ENCODE data around the gene HBS1L.

HBS1L gene

GRCh38 chr6:135071541-135071940 is 16.9 kb upstream of the HBS1L start:
- Histone ChIP-seq H3K27me3 (ENCODE audit: low read length) (no peaks in the 10 kb centered on the region), H3K9ac (ENCODE audit: low read length) (no peak overlapping the region), H3F3A (ENCODE audit: insufficient read depth) (no peaks in the 10 kb centered on the region), H2AFZ (ENCODE audit: low read depth, low read length, severe bottlenecking) (no peak overlapping the region), H3K27ac (ENCODE audit: low read depth, low read length) (no peak overlapping the region), H4K20me1 (ENCODE audit: low read depth, low read length) (no peaks in the 10 kb centered on the region), H3K9me3 (ENCODE audit: insufficient read depth, low read length) (no peaks in the 10 kb centered on the region), H3K4me2 (ENCODE audit: low read depth, low read length, poor library complexity, severe bottlenecking) (no peak overlapping the region), H3K9me2 (replicated peaks; ENCODE audit: insufficient read depth, low read length) (no peaks in the 10 kb centered on the region), H3K36me3 (ENCODE audit: low read length) (no peaks in the 10 kb centered on the region), H3K4me3 (ENCODE audit: insufficient read depth, low read length, poor library complexity, severe bottlenecking) (no peak overlapping the region), H3K79me2 (ENCODE audit: insufficient read depth, low read length) (no peaks in the 10 kb centered on the region)
- TF ChIP-seq CTCF (IDR thresholded peaks at IDR 0.05; ENCODE audit: insufficient read depth, low read length, poor library complexity, severe bottlenecking) (no peak), EZH2phosphoT487 (conservative IDR thresholded peaks at IDR 0.05; ENCODE audit: low read length) (no peak)

- Histone ChIP-seq H3K4me3 (ENCODE audit: insufficient read depth, low read length, poor library complexity, severe bottlenecking) (no peak overlapping the region), H4K20me1 (ENCODE audit: low read depth, low read length) (no peaks in the 10 kb centered on the region), H3K9me2 (replicated peaks; ENCODE audit: insufficient read depth, low read length) (no peaks in the 10 kb centered on the region), H3K27ac (ENCODE audit: low read depth, low read length) (no peak overlapping the region), H3K4me2 (ENCODE audit: low read depth, low read length, poor library complexity, severe bottlenecking) (no peak overlapping the region), H3F3A (ENCODE audit: insufficient read depth) (no peaks in the 10 kb centered on the region), H3K36me3 (ENCODE audit: low read length) (no peaks in the 10 kb centered on the region), H2AFZ (ENCODE audit: low read depth, low read length, severe bottlenecking) (no peak overlapping the region), H3K9ac (ENCODE audit: low read length) (no peak overlapping the region), H3K27me3 (ENCODE audit: low read length) (no peaks in the 10 kb centered on the region), H3K9me3 (ENCODE audit: insufficient read depth, low read length) (no peaks in the 10 kb centered on the region), H3K79me2 (ENCODE audit: insufficient read depth, low read length) (no peaks in the 10 kb centered on the region)
- TF ChIP-seq CTCF (IDR thresholded peaks at IDR 0.05; ENCODE audit: insufficient read depth, low read length, poor library complexity, severe bottlenecking), result no peak
These were observed 13.3 kb upstream of the HBS1L start for GRCh38 chr6:135067911-135068310.

- H3K9me3 ChIP-seq (ENCODE audit: insufficient read depth, low read length), result no peaks in the 10 kb centered on the region
- no peaks in the 10 kb centered on the region for H4K20me1 ChIP-seq (ENCODE audit: low read depth, low read length)
- TF ChIP-seq EZH2phosphoT487 (conservative IDR thresholded peaks at IDR 0.05; ENCODE audit: low read length), result no peak
- no peak for TF ChIP-seq CTCF (IDR thresholded peaks at IDR 0.05; ENCODE audit: insufficient read depth, low read length, poor library complexity, severe bottlenecking)
- H3K9ac ChIP-seq (ENCODE audit: low read length), result no peak overlapping the region
- no peaks in the 10 kb centered on the region for H3K36me3 ChIP-seq (ENCODE audit: low read length)
- no peaks in the 10 kb centered on the region for H3K27me3 ChIP-seq (ENCODE audit: low read length)
- no peak overlapping the region for H2AFZ ChIP-seq (ENCODE audit: low read depth, low read length, severe bottlenecking)
- H3K9me2 ChIP-seq (replicated peaks; ENCODE audit: insufficient read depth, low read length), result no peaks in the 10 kb centered on the region
- H3K27ac ChIP-seq (ENCODE audit: low read depth, low read length), result no peak overlapping the region
- H3F3A ChIP-seq (ENCODE audit: insufficient read depth), result no peaks in the 10 kb centered on the region
- H3K4me3 ChIP-seq (ENCODE audit: insufficient read depth, low read length, poor library complexity, severe bottlenecking), result no peak overlapping the region
- H3K4me2 ChIP-seq (ENCODE audit: low read depth, low read length, poor library complexity, severe bottlenecking), result no peak overlapping the region
- H3K79me2 ChIP-seq (ENCODE audit: insufficient read depth, low read length), result no peaks in the 10 kb centered on the region
These were observed 12.2 kb upstream of the HBS1L start for GRCh38 chr6:135066806-135067205.

- no peaks in the 10 kb centered on the region for H3K9me3 ChIP-seq (ENCODE audit: insufficient read depth, low read length)
- TF ChIP-seq CTCF (IDR thresholded peaks at IDR 0.05; ENCODE audit: insufficient read depth, low read length, poor library complexity, severe bottlenecking), result no peak
- no peak for TF ChIP-seq EZH2phosphoT487 (conservative IDR thresholded peaks at IDR 0.05; ENCODE audit: low read length)
- H3K9ac ChIP-seq (ENCODE audit: low read length), result no peak overlapping the region
- H4K20me1 ChIP-seq (ENCODE audit: low read depth, low read length), result no peaks in the 10 kb centered on the region
- H2AFZ ChIP-seq (ENCODE audit: low read depth, low read length, severe bottlenecking), result no peak overlapping the region
- H3K27me3 ChIP-seq (ENCODE audit: low read length), result no peaks in the 10 kb centered on the region
- no peak overlapping the region for H3K4me2 ChIP-seq (ENCODE audit: low read depth, low read length, poor library complexity, severe bottlenecking)
- no peaks in the 10 kb centered on the region for H3K79me2 ChIP-seq (ENCODE audit: insufficient read depth, low read length)
- H3K4me3 ChIP-seq (ENCODE audit: insufficient read depth, low read length, poor library complexity, severe bottlenecking), result no peak overlapping the region
- H3F3A ChIP-seq (ENCODE audit: insufficient read depth), result no peaks in the 10 kb centered on the region
- no peak overlapping the region for H3K27ac ChIP-seq (ENCODE audit: low read depth, low read length)
- H3K9me2 ChIP-seq (replicated peaks; ENCODE audit: insufficient read depth, low read length), result no peaks in the 10 kb centered on the region
- no peaks in the 10 kb centered on the region for H3K36me3 ChIP-seq (ENCODE audit: low read length)
These were observed 11.8 kb upstream of the HBS1L start for GRCh38 chr6:135066397-135066796.

Data from SU-DHL-6 (cell line).